Sigmoid colon (tissue), 7 donors: ENCODE data around the gene TFF2. TPM values are rescaled to one million over a fixed set of nuclear protein-coding genes. Genes with fewer than 3 reads are reported as not detected.

Experiments used
- DNase-seq: peaks from one replicate; pipeline ENCODE4 v3.0.0-alpha.2; 2019
- H3K27ac ChIP-seq, 4 donors: fragments of 200-600 bp; sonication (generic); one replicate each; pipeline ENCODE4 v1.5.1; 2016 to 2019; ENCODE audit warnings: mild to moderate bottlenecking in 1 of 4
- H3K27me3 ChIP-seq, 3 donors: fragments of 200-600 bp; sonication (generic); one replicate each; pipeline ENCODE4 v1.5.1; 2019; ENCODE audit warnings: mild to moderate bottlenecking in 1 of 3
- H3K36me3 ChIP-seq, 4 donors: fragments of 200-600 bp; sonication (generic); one replicate each; pipeline ENCODE4 v1.5.1; 2016 to 2019
- H3K4me1 ChIP-seq, 4 donors: fragments of 200-600 bp; sonication (generic); one replicate each; pipeline ENCODE4 v1.5.1; 2017 to 2019
- H3K4me3 ChIP-seq, 4 donors: fragments of 200-600 bp; sonication (generic); one replicate each; pipeline ENCODE4 v1.5.1; 2017 to 2019; ENCODE audit warnings: mild to moderate bottlenecking in 2 of 4, moderate library complexity in 1 of 4
- H3K9me3 ChIP-seq, 4 donors: fragments of 200-600 bp in 3 of 4; sonication (generic) in 3 of 4; one replicate each; pipeline versions ENCODE4 v1.5.1 to v1.6.1; 2013 to 2019
- EP300 ChIP-seq, 4 donors: sonication (generic); formaldehyde crosslinking; IDR thresholded peaks; one replicate each; pipeline ENCODE4 v1.6.1; 2017; ENCODE audit warnings: antibody characterized with exemption in 4 of 4
- POLR2A ChIP-seq, 2 donors: fragments of 450-650 bp; IDR thresholded peaks; one replicate each; pipeline ENCODE4 v1.6.1; 2016; ENCODE audit warnings: antibody characterized with exemption in 2 of 2, mild to moderate bottlenecking in 2 of 2, moderate library complexity in 2 of 2
- POLR2AphosphoS5 ChIP-seq, 4 donors: sonication (generic); formaldehyde crosslinking; IDR thresholded peaks; one replicate each; pipeline ENCODE4 v1.6.1; 2017; ENCODE audit warnings: antibody characterized with exemption in 4 of 4
- WGBS, 2 donors: extraction: QIAGEN DNeasy Blood & Tissue Kit; methylation state at CpG; one replicate each; pipeline ENCODE4 v1.1.7; 2013; 5-methylcytosine and 5-hydroxymethylcytosine counted together
- intact Hi-C: fragments of 100-400 bp; cut with DNase I; formaldehyde crosslinking; loops from one replicate; pipeline ENCODE4 v1.15.1; 2023
- polyA plus RNA-seq, 3 donors: library from polyadenylated mRNA; stranded (reverse); fragments of 200-250 nt; gene quantifications; one replicate each; pipeline ENCODE4 v1.2.3, GENCODE V29; 2013
- total RNA-seq, 4 donors: library from RNA; depleted of rRNA; stranded (reverse); fragments of >200 nt; gene quantifications; one replicate each; pipeline ENCODE4 v1.1.0, GENCODE V29; 2016
- TF ChIP-seq, protein P1 (sequence below), 4 experiments: fragments of 450-650 bp in 3 of 4; fragments of 200-600 bp in 1 of 4; IDR thresholded peaks; one replicate each; pipeline ENCODE4 v1.5.1; 2016 to 2019; ENCODE audit warnings: antibody characterized with exemption in 4 of 4, mild to moderate bottlenecking in 3 of 4, moderate library complexity in 2 of 4
- donor health status: healthy with polysubstance abuse.
- donor health status: Bipolar disorder and iron deficiency.
- donor health status: healthy.

TFF2 gene
- total and polyA plus RNA-seq, 7 donors = 1.5 to 23.4 (median 3.0) TPM; not detected in 4

DNA sequence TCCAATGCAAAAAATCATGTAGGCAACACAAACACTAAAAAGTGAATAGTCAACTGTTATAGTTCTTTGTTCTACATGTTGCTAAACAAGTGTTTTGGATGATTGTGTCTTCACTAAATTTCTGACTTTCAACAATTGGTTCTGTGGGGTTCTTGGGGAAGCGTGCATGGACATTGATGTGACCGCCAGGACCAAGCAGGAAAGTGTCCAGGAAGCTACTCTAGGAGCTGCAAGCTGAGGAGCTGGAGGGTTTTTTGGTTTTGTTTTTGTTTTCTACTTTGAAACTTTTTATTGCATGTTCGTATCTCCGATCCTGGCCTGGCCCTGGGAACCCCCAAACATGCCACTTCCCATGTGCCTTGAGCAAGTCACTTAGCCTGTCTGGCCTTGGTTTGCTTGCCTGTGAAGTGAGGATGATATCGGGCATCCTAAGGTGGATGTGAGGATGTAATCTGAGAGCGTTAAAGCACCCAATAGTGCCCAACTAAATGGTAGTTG lies 37.1 kb upstream of the TFF2 start:
- Histone ChIP-seq H3K9me3 (no peaks in the 10 kb centered on the region), H3K27ac (no peak overlapping the region), H3K4me1 (no peaks in the 10 kb centered on the region), H3K36me3 (no peaks in the 10 kb centered on the region), H3K4me3 (no peak overlapping the region), H3K27me3 (peaks cover 3 to 30% (median 8%) of the 10 kb centered on the region in 3 donors)
- peak; percentile 20 for DNase-seq
- WGBS, 2 donors = 89 to 90% methylated on average over 6 of the region's 6 CpGs
- intact Hi-C loops = no loop called here
- TF ChIP-seq, protein P1, sequence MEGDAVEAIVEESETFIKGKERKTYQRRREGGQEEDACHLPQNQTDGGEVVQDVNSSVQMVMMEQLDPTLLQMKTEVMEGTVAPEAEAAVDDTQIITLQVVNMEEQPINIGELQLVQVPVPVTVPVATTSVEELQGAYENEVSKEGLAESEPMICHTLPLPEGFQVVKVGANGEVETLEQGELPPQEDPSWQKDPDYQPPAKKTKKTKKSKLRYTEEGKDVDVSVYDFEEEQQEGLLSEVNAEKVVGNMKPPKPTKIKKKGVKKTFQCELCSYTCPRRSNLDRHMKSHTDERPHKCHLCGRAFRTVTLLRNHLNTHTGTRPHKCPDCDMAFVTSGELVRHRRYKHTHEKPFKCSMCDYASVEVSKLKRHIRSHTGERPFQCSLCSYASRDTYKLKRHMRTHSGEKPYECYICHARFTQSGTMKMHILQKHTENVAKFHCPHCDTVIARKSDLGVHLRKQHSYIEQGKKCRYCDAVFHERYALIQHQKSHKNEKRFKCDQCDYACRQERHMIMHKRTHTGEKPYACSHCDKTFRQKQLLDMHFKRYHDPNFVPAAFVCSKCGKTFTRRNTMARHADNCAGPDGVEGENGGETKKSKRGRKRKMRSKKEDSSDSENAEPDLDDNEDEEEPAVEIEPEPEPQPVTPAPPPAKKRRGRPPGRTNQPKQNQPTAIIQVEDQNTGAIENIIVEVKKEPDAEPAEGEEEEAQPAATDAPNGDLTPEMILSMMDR (IDR thresholded peaks at IDR 0.05) = no peak
- no peak for TF ChIP-seq EP300 (IDR thresholded peaks at IDR 0.05)
- no peak for TF ChIP-seq POLR2AphosphoS5 (IDR thresholded peaks at IDR 0.05)
- TF ChIP-seq POLR2A (IDR thresholded peaks at IDR 0.05) = no peak

DNA sequence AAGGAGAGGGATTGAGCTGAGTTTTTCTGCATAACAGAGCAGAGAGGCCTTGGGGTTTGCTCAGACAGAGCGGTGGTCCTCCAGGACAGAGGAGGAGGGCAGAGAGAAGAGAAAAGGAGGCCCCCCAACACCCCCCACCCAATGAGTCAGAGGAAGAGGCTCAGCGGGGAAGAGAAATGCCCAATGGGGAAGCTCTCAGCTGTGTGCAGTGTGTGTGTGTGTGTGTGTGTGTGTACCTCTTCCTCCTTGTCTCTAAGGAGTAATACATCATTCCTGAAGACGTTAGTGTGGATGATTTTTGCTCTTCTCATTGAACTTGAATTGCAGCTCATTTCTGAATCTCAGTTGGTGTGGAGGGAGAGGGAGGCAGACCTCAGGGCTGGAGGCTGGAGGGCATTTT lies 36.4 kb upstream of the TFF2 start:
- no peak overlapping the region for H3K27ac ChIP-seq
- 57 to 75% methylated on average over 3 of the region's 3 CpGs for WGBS, 2 donors

DNA sequence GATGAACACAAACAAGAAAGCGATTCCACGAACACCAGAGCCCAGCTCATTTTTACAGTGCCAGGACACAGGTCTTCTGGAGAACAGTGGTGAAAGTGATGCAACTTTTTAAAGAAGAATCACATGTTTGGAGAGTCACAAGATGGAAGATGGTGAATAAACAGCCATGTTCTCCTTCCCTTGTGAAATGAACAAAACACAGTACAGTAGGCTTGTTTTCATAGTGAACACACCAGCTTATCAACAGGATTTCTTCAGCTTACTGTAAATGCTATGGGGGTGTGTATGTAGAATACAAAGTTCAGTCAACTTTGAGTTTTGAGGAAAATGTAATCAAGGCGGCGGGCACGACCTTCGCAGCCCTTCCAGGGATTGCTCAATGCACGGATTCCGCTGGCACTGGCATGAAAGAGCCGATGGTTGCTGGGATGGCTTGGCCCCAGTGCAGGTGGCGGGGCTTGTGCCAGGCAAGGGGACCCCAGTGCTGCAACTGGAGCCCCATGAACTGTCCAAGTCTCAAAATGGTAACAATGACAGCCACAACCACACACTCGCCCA lies 35.3 kb upstream of the TFF2 start:
- no peaks in the 10 kb centered on the region for H3K4me1 ChIP-seq
- H3K4me3 ChIP-seq = no peak overlapping the region
- H3K36me3 ChIP-seq = no peaks in the 10 kb centered on the region
- peak; percentile 34 for DNase-seq
- 46 to 71% methylated on average over 11 of the region's 11 CpGs for WGBS, 2 donors
- TF ChIP-seq, protein P1 (IDR thresholded peaks at IDR 0.05) = no peak
- TF ChIP-seq POLR2AphosphoS5 (IDR thresholded peaks at IDR 0.05) (no peak), EP300 (IDR thresholded peaks at IDR 0.05) (no peak), POLR2A (IDR thresholded peaks at IDR 0.05) (no peak)
- peaks cover 3 to 25% (median 8%) of the 10 kb centered on the region in 3 donors for H3K27me3 ChIP-seq
- H3K9me3 ChIP-seq = peaks cover 0 to 4% (median 0%) of the 10 kb centered on the region in 4 donors
- intact Hi-C loops = no loop called here
- no peak overlapping the region for H3K27ac ChIP-seq

More for the DNA sequence above, 36.4 kb upstream of the TFF2 start:
- H3K9me3 ChIP-seq = peaks cover 0 to 2% (median 0%) of the 10 kb centered on the region in 4 donors
- peaks cover 3 to 30% (median 8%) of the 10 kb centered on the region in 3 donors for H3K27me3 ChIP-seq
- no peaks in the 10 kb centered on the region for H3K4me1 ChIP-seq
- H3K36me3 ChIP-seq = no peaks in the 10 kb centered on the region
- DNase-seq = peak; percentile 22
- intact Hi-C loops = no loop called here
- TF ChIP-seq POLR2A (IDR thresholded peaks at IDR 0.05) = no peak
- no peak for TF ChIP-seq POLR2AphosphoS5 (IDR thresholded peaks at IDR 0.05)
- TF ChIP-seq, protein P1 (IDR thresholded peaks at IDR 0.05) = no peak
- TF ChIP-seq EP300 (IDR thresholded peaks at IDR 0.05) = no peak
- H3K4me3 ChIP-seq = no peak overlapping the region

DNA sequence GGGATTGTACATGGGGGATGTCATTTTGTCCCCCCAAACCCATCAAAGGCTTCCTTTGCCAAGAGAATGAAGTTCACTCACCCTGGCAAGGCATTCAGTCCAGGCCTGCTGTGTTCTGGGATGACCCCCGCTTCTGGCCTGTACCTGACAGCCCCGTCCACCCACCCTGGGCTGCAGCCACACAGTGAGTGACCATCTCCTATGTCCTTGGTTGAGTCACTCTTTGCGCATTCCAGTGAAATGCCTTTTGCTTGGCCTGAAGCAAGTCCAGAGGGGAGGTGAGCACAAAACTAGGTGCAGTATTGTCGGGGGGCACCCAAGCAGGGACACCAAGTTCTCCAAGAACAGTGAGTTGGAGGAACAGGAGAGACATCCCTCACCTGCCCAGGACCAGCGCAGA lies 34.8 kb upstream of the TFF2 start:
- 95 to 96% methylated on average over 5 of the region's 5 CpGs for WGBS, 2 donors
- Histone ChIP-seq H3K9me3 (peaks cover 0 to 4% (median 0%) of the 10 kb centered on the region in 4 donors), H3K36me3 (no peaks in the 10 kb centered on the region), H3K4me1 (no peaks in the 10 kb centered on the region), H3K27me3 (peaks cover 3 to 25% (median 6%) of the 10 kb centered on the region in 3 donors), H3K4me3 (no peak overlapping the region), H3K27ac (no peak overlapping the region)
- TF ChIP-seq POLR2A (IDR thresholded peaks at IDR 0.05) = no peak
- TF ChIP-seq EP300 (IDR thresholded peaks at IDR 0.05) = no peak
- TF ChIP-seq, protein P1 (IDR thresholded peaks at IDR 0.05) = no peak
- no peak for TF ChIP-seq POLR2AphosphoS5 (IDR thresholded peaks at IDR 0.05)
- DNase-seq = no peak
- intact Hi-C loops = no loop called here
